HCT116 (cell line): ENCODE measurements around the gene USP15. TPM values are rescaled to one million over a fixed set of nuclear protein-coding genes. Genes with fewer than 3 reads are reported as not detected.

Experiments used
- ATAC-seq: fragments of 200-7000 bp; cut with Tn5 transposase; 2 replicates; pipeline ENCODE4 v1.9.1; 2020; ENCODE audit warnings: mild to moderate bottlenecking, moderate library complexity
- BruUV-seq: library from RNA; stranded (reverse); fragments of 400-500 nt; replicated peaks from 2 replicates; lab custom pipeline; 2021; lab: Mats Ljungman, UMichigan
- CTCF ChIA-PET: fragments of 300-600 bp; sonication (Branson Sonifier 250); formaldehyde crosslinking; loops from one replicate; lab custom pipeline; 2021; ENCODE audit warnings: antibody characterized with exemption; lab: Charles Lee
- POLR2A ChIA-PET: fragments of 300-600, 350-600 bp; sonication (Branson Sonifier 250); formaldehyde crosslinking; loops from one replicate; lab custom pipeline; 2021; ENCODE audit warnings: antibody characterized with exemption; lab: Charles Lee
- RAD21 ChIA-PET, 2 experiments: fragments of 300-600 bp; sonication (Branson Sonifier 250); formaldehyde crosslinking; loops; one replicate each; lab custom pipeline; 2023; ENCODE audit warnings: low total read pairs in 2 of 2; ENCODE audit not compliant: uncharacterized antibody in 2 of 2, unreplicated experiment in 2 of 2, low non-redundant PET in 1 of 2; lab: Charles Lee
- DNase-seq: peaks from one replicate; pipeline ENCODE4 v3.0.0-alpha.2; 2010; ENCODE audit warnings: low read depth, low spot score
- H2AFZ ChIP-seq: fragments of 200-600 bp; shearing (Covaris generic), sonication (generic); 2 replicates; pipeline ENCODE4 v1.6.1; 2017; ENCODE audit warnings: low read depth, mixed run types, mixed read lengths, antibody characterized with exemption, low read length; ENCODE audit not compliant: poor library complexity, severe bottlenecking
- H3K27ac ChIP-seq: 2 replicates; pipeline ENCODE4 v1.5.1; 2012; ENCODE audit warnings: low read depth, low read length
- H3K27me3 ChIP-seq: fragments of 200-600 bp; sonication (generic); 2 replicates; pipeline ENCODE4 v1.6.1; 2016; ENCODE audit warnings: mixed run types, low read length, mixed read lengths; ENCODE audit not compliant: insufficient read depth
- H3K36me3 ChIP-seq, 2 experiments: fragments of 200-500 bp in 1 of 2; fragments of 200-600 bp in 1 of 2; sonication (Bioruptor generic) in 1 of 2; sonication (generic) in 1 of 2; 2 replicates each; pipeline versions ENCODE4 v1.5.1 to v1.6.1; 2014 to 2016; ENCODE audit warnings: low read length in 2 of 2, inconsistent platforms in 1 of 2, mixed read lengths in 1 of 2, mixed run types in 1 of 2; ENCODE audit not compliant: insufficient read depth in 2 of 2, control insufficient read depth in 1 of 2
- H3K4me1 ChIP-seq, 2 experiments: fragments of 200-600 bp in 1 of 2; sonication (generic) in 1 of 2; 2 replicates each; pipeline versions ENCODE4 v1.5.1 to v1.6.1; 2012 to 2017; ENCODE audit warnings: low read length in 2 of 2, inconsistent platforms in 1 of 2, mild to moderate bottlenecking in 1 of 2, mixed read lengths in 1 of 2, mixed run types in 1 of 2, moderate library complexity in 1 of 2; ENCODE audit not compliant: insufficient read depth in 2 of 2, control insufficient read depth in 1 of 2
- H3K4me2 ChIP-seq: fragments of 200-600 bp; sonication (generic); 2 replicates; pipeline ENCODE4 v1.6.1; 2017; ENCODE audit warnings: mixed run types, low read length, mixed read lengths
- H3K4me3 ChIP-seq, 2 experiments: fragments of 200-600 bp in 1 of 2; sonication (generic) in 1 of 2; replicated peaks in 1 of 2; 2 replicates each; pipeline ENCODE4 v1.5.1; 2011 to 2016; ENCODE audit warnings: low read length in 2 of 2, control low read depth in 1 of 2, low read depth in 1 of 2, mild to moderate bottlenecking in 1 of 2, mixed read lengths in 1 of 2, mixed run types in 1 of 2
- H3K79me2 ChIP-seq: fragments of 200-600 bp; sonication (generic); 2 replicates; pipeline ENCODE4 v1.6.1; 2017; ENCODE audit warnings: mild to moderate bottlenecking, mixed run types, low read length, moderate library complexity, mixed read lengths; ENCODE audit not compliant: insufficient read depth
- H3K9ac ChIP-seq: fragments of 200-600 bp; sonication (generic); 2 replicates; pipeline ENCODE4 v1.6.1; 2016; ENCODE audit warnings: low read length, mixed read lengths
- H3K9me2 ChIP-seq: fragments of 200-600 bp; sonication (generic), shearing (Covaris generic); 2 replicates; pipeline ENCODE4 v1.6.1; 2017; ENCODE audit warnings: mixed run types, mild to moderate bottlenecking, moderate library complexity; ENCODE audit not compliant: insufficient read depth
- H3K9me3 ChIP-seq, 2 experiments: fragments of 200-500 bp in 1 of 2; fragments of 200-600 bp in 1 of 2; sonication (Bioruptor generic) in 1 of 2; sonication (generic) in 1 of 2; 2 replicates each; pipeline ENCODE4 v1.6.1; 2014 to 2017; ENCODE audit warnings: low read length in 2 of 2, mixed read lengths in 2 of 2, inconsistent platforms in 1 of 2, low read depth in 1 of 2, mild to moderate bottlenecking in 1 of 2, mixed run types in 1 of 2, moderate library complexity in 1 of 2; ENCODE audit not compliant: control insufficient read depth in 1 of 2, insufficient read depth in 1 of 2
- H4K20me1 ChIP-seq: fragments of 200-600 bp; sonication (generic), shearing (Covaris generic); 2 replicates; pipeline ENCODE4 v1.6.1; 2017; ENCODE audit warnings: mixed run types, mild to moderate bottlenecking, moderate library complexity; ENCODE audit not compliant: insufficient read depth
- ELF1 ChIP-seq: IDR thresholded peaks from 2 replicates; pipeline ENCODE4 v1.6.1; 2012; ENCODE audit warnings: low read depth, borderline replicate concordance
- EZH2 ChIP-seq: fragments of 200-600 bp; sonication (generic); IDR thresholded peaks from 2 replicates; pipeline ENCODE4 v1.6.1; 2017; ENCODE audit warnings: antibody characterized with exemption, mixed run types
- REST ChIP-seq: IDR thresholded peaks from 2 replicates; pipeline ENCODE4 v1.6.1; 2012; ENCODE audit warnings: low read depth
- SP1 ChIP-seq: IDR thresholded peaks from 2 replicates; pipeline ENCODE4 v1.6.1; 2012; ENCODE audit warnings: low read depth
- intact Hi-C: fragments of 100-400 bp; cut with micrococcal nuclease; formaldehyde crosslinking; loops from 2 replicates; pipeline ENCODE4 v1.10.0; 2022
- total RNA-seq: library from RNA; stranded (reverse); gene quantifications from one replicate; pipeline ENCODE4 v1.2.1, GENCODE V29; 2021; ENCODE audit not compliant: unreplicated experiment

USP15 gene
- total RNA-seq, 1 experiment from 2014 or later: 49.5 TPM

GRCh38 chr12:62250671-62251608 lies 9.3 kb upstream of the USP15 start (continued):
- TF ChIP-seq REST: no peak
- TF ChIP-seq, all 23 proteins: peak for 0

DNA sequence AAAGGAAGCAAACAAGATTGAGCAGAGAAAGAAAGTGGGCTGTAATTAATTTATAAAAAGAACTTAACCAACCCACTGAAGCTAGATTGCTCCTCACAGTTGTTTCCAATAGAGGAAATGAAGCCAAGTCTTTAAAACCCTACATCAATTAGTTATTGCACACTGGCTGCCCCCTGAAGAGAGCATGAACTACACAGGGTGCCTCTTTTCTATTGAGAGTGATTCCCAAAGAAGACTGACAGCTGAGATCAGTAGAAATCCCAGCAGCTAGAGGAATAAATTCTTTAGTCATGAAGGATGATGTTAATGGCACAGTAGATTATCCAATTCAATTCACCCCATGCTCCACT lies 8.6 kb upstream of the USP15 start:
- Histone ChIP-seq H2AFZ (no peak overlapping the region), H3K27me3 (no peaks in the 10 kb centered on the region), H3K9ac (no peak overlapping the region), H3K4me1 (peaks cover 0 to under 1% of the 10 kb centered on the region in 2 experiments; a peak in 2 of 4 replicates), H3K4me3 (no peak overlapping the region), H3K9me3 (no peaks in the 10 kb centered on the region), H3K79me2 (no peaks in the 10 kb centered on the region), H3K9me2 (no peaks in the 10 kb centered on the region), H3K27ac (no peak overlapping the region), H4K20me1 (no peaks in the 10 kb centered on the region), H3K36me3 (no peaks in the 10 kb centered on the region), H3K4me2 (no peak overlapping the region)
- DNase-seq (no peak), ATAC-seq (no peak)
- ChIA-PET CTCF (interaction anchor here (0.6 kb wide), 1 partner anchor 49 kb away, joined by 3 read pairs; no protein-coding TSS in a partner anchor), RAD21 (no interaction called here), POLR2A (interaction anchor here (1.0 kb wide), 1 partner anchor 8 kb away, joined by 3 read pairs; no protein-coding TSS in a partner anchor)
- intact Hi-C loops: no loop called here
- TF ChIP-seq ELF1: no peak
- TF ChIP-seq SP1: no peak
- no peak for TF ChIP-seq EZH2
- no TSS peak for BruUV-seq
